Activated CD8-positive, alpha-beta memory T cell treated with anti-CD3 and anti-CD28 coated beads, Interleukin-2, amount 50 U/mL, for 24 hours (primary cell): ENCODE data around the gene POU2AF2.

Experiments used
- DNase-seq: peaks from one replicate; pipeline ENCODE4 v3.0.0-alpha.2; 2020; ENCODE audit errors: extremely low read depth

POU2AF2 gene

GRCh38 chr11:111331711-111332479 lies 86.4 kb downstream of the POU2AF2 start:
- DNase-seq = no peak

GRCh38 chr11:111334532-111335502 lies 89.3 kb downstream of the POU2AF2 start:
- DNase-seq = no peak

- DNase-seq = no peak
Observed at GRCh38 chr11:111335549-111335948, 90.0 kb downstream of the POU2AF2 start.
